Glutamatergic neuron (in vitro differentiated cells): Measurements from ENCODE around the gene FAM72B. TPM values are rescaled to one million over a fixed set of nuclear protein-coding genes. Genes with fewer than 3 reads are reported as not detected.
"Not testable (repeated sequence)": the region's sequence is repeated elsewhere in the genome, so short reads cannot be mapped to it uniquely, and the experiment has no call there.

Source experiments
- DNase-seq: peaks from one replicate; pipeline ENCODE4 v3.0.0; 2022
- H3K27ac Mint-ChIP-seq: one replicate; pipeline ENCODE4 v1.8.0; 2020; ENCODE audit warnings: mild to moderate bottlenecking, mixed read lengths, inconsistent platforms; ENCODE audit not compliant: unreplicated experiment
- H3K27me3 Mint-ChIP-seq: one replicate; pipeline ENCODE4 v1.8.0; 2020; ENCODE audit warnings: mild to moderate bottlenecking, moderate library complexity, mixed read lengths, inconsistent platforms; ENCODE audit not compliant: unreplicated experiment
- H3K36me3 Mint-ChIP-seq: one replicate; pipeline ENCODE4 v1.8.0; 2020; ENCODE audit warnings: mild to moderate bottlenecking, mixed read lengths, inconsistent platforms; ENCODE audit not compliant: unreplicated experiment
- H3K4me1 Mint-ChIP-seq: one replicate; pipeline ENCODE4 v1.8.0; 2020; ENCODE audit warnings: mild to moderate bottlenecking, low read depth, mixed read lengths, inconsistent platforms; ENCODE audit not compliant: unreplicated experiment
- H3K4me3 Mint-ChIP-seq: one replicate; pipeline ENCODE4 v1.8.0; 2020; ENCODE audit warnings: mild to moderate bottlenecking, mixed read lengths, inconsistent platforms; ENCODE audit not compliant: unreplicated experiment
- H3K9me3 Mint-ChIP-seq: one replicate; pipeline ENCODE4 v1.8.0; 2020; ENCODE audit warnings: mild to moderate bottlenecking, moderate library complexity, mixed read lengths, inconsistent platforms; ENCODE audit not compliant: unreplicated experiment
- total RNA-seq: library from RNA; stranded (reverse); fragmentation: NEBNext Ultra II Directional; extraction: Animal tissue kit (Norgen Biotek cat#: 25700); gene quantifications from one replicate; pipeline ENCODE4 v1.2.1, GENCODE V29; 2021; ENCODE audit not compliant: unreplicated experiment

FAM72B gene
- total RNA-seq, 1 donor from 2014 or later = 2.1 TPM

DNA sequence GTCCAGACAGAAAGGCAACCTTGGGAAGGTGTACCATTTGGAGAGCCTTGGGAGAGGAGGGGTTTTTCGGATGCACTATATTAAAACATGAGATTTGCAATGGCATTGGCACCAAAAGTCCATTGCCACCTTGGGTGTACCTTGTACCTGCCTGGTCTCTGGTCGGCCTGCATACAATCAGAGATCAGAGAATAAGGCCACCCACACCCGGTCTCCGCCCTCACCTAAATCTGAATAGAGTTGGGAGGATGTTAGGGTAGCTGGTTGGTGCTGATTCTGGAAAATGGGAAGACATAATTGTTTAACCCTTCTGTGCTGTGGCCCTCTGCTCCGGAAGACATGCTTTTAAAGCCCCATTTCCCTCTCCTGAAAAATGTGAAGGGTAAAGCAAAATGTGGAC, 3.8 kb upstream of the FAM72B start:
- H3K9me3 Mint-ChIP-seq, H3K27me3 Mint-ChIP-seq, DNase-seq, H3K4me1 Mint-ChIP-seq, H3K36me3 Mint-ChIP-seq: not testable (repeated sequence)
- peak overlapping the region; percentile 83 for H3K4me3 Mint-ChIP-seq
- peak overlapping the region; percentile 62 for H3K27ac Mint-ChIP-seq

DNA sequence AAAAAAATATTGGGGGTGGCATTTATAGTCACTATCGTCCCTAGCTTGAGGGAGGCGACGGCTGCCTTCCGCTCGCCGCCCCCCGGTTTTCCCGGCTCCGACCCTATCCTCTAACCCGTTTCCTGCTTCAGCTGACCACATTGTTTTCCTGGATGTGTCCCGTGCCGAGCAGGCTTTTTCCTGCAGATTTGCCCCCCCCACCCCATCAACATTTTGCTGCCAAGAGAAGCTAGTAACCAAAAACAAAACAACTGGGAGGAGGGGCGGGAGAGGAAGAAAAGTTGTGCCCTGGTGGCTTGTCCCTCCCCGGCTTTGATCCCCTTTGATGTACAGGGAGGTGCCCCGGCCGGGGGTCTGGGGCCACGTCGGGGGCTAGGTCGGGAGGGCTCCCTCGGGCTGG, 2.1 kb upstream of the FAM72B start:
- not testable (repeated sequence) for H3K27me3 Mint-ChIP-seq
- peak overlapping the region; percentile 81 for H3K4me3 Mint-ChIP-seq

DNA sequence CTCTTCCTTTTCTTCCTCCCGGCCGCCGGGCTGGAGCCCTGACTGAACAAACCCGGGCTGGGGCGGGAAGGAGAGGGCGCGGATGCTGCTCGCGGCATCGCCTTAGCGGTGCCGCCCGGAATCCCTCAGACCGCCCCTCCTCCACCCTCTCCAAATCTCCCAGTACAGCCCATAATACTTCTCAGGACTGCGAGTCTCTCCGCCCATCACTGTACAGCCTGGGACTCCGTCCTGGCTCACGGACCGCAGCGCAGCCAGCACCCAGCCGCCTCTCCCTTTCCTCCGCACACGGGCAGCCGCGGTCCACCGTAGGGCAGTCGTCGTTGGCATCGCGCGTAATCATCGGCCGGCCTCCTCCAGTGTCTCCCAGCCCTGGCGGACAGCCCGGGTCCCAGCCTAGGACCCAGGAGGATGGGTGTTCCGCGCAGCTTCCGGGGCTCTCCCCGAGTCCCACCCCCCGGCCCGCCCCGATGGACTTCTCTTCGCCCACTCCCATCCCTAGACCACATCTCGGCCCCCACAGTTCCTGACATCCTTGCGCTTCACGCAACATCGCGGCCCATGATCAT, 1.1 kb upstream of the FAM72B start:
- not testable (repeated sequence) for H3K27me3 Mint-ChIP-seq, H3K4me1 Mint-ChIP-seq, H3K27ac Mint-ChIP-seq, H3K36me3 Mint-ChIP-seq, H3K9me3 Mint-ChIP-seq
- DNase-seq = peak; percentile 12
- peak overlapping the region; percentile 83 for H3K4me3 Mint-ChIP-seq

More for the DNA sequence above, 2.1 kb upstream of the FAM72B start:
- not testable (repeated sequence) for H3K9me3 Mint-ChIP-seq, H3K27ac Mint-ChIP-seq, H3K36me3 Mint-ChIP-seq, DNase-seq, H3K4me1 Mint-ChIP-seq

DNA sequence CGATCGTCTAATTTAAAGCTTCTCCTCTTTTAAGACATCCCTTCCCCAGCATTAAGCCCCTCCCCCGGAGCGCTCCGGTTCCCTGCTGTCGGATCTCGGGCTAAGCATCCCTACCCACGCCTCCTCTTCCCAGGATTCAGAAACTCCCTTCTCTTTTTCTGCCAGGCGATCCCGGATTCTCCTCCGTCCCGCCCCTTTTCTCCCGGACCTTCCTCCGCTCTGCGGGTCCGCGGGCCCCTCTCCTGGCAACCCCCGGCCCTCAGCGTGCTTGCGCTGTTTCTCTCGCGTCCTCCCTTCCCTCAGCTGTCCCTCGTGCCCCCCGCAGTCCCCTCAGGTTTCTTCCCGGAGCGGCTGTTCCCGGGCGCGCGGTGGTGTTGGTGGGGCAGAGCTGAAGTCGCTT, 273 bp downstream of the FAM72B start:
- not testable (repeated sequence) for H3K27ac Mint-ChIP-seq, H3K27me3 Mint-ChIP-seq, H3K9me3 Mint-ChIP-seq, H3K36me3 Mint-ChIP-seq, H3K4me1 Mint-ChIP-seq
- peak; percentile 11 for DNase-seq
- peak overlapping the region; percentile 59 for H3K4me3 Mint-ChIP-seq

DNA sequence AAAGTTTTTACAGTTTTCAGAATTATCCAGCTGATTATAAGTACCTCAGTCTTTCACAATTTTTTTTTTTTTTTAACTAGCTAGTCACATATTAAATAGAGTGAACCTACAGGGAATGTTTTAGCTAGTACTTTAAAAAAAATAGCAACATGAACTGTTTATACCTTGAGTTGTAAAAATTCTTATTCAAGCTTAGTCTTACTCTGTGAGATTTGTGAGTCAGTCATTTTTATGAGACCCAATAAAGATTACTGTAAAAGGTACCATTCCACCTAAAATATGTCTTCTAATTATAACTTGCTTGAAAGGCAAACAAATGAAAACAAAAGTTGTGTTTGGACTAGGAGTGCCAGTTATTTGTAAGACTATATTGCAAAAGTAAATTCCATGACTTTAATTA, 5.9 kb downstream of the FAM72B start:
- not testable (repeated sequence) for H3K27ac Mint-ChIP-seq, DNase-seq, H3K4me1 Mint-ChIP-seq, H3K27me3 Mint-ChIP-seq, H3K4me3 Mint-ChIP-seq, H3K36me3 Mint-ChIP-seq, H3K9me3 Mint-ChIP-seq

DNA sequence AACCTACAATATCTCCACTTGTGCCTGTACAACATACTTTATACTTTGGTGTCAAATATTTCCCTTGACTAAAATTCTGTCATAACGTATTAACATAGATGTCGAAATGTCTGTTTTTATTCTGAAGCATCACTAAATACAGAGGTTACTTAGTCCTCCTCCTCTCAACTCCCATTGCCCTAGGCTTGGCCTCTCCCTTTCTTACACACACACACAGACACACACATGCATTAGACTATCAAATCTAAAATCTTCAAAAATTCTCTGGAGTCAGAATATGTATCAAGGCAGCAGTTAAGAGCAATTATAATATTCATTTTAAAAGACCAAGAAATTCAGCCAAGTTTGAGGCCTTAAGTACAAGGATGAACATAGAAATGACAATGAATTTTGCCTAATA, 7.5 kb downstream of the FAM72B start:
- not testable (repeated sequence) for DNase-seq, H3K36me3 Mint-ChIP-seq, H3K27ac Mint-ChIP-seq, H3K4me3 Mint-ChIP-seq, H3K9me3 Mint-ChIP-seq, H3K4me1 Mint-ChIP-seq, H3K27me3 Mint-ChIP-seq

DNA sequence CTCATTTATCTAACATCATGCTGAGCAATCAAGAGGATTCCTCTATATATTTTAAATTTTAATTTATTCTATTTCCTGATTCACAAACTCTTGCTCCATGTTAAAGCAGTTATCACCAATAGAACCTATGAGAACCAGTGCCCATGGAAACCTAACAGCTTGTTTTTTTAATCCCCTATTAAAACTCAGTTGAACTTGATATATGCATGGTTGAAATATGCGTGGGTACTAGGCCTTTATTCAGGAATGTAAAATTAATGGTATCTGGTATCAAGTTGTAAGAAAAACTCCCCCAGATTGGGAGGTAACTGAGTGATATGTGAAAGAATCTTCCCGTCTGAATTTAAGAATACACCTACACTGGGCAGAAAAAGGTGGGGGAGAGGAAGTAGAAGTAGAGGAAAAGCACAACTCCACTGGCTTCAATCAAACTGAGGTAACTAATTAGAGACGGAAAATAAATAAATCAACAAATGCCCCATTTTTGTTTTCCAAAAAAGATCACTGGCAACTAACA, 15.9 kb downstream of the FAM72B start:
- not testable (repeated sequence) for H3K27me3 Mint-ChIP-seq, H3K9me3 Mint-ChIP-seq, H3K36me3 Mint-ChIP-seq, H3K4me1 Mint-ChIP-seq, DNase-seq, H3K4me3 Mint-ChIP-seq, H3K27ac Mint-ChIP-seq

DNA sequence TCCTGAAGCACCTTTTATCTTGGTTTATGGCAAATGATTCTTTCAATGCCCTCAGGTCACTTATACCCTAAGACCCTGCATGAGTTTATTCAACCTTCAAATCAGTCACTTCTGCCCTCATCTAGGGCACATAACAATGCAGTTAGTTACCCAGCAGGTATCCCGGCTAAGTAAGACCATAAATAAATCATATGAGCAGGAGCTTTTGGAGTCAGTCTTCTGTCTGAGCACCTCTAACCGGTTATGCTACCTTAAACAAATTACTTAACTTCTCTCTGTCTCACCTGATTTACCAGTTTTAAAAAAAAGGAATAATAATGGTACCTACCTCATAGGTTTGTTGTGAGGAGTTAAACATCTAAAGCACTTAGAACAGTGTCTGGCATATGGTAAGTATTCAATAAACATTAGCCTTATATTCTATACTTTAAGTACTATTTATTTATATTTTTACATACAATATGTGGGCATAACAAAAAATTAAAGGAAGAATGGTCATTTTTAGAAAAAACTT, 16.9 kb downstream of the FAM72B start:
- H3K9me3 Mint-ChIP-seq, H3K27me3 Mint-ChIP-seq, H3K27ac Mint-ChIP-seq, H3K4me3 Mint-ChIP-seq, H3K36me3 Mint-ChIP-seq, H3K4me1 Mint-ChIP-seq, DNase-seq: not testable (repeated sequence)

DNA sequence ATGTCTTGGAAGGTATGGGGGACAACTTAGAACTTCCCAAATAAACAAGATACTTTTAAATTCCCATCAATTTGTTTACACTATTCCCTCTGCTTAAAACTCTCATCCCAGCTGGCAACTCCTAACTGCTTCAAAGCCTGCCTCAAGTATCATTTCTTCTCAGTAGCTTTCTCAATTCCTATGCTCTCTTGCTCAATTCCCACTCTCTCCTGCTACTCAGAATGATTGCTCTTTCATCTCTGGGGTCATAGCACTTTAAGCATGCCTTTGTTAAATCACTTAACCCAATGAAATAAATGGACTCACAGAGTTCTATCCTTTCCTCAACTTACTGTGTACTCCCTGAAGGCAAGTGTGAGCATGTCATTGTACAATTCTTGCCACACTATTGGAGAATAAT, 18.8 kb downstream of the FAM72B start:
- DNase-seq, H3K27ac Mint-ChIP-seq, H3K36me3 Mint-ChIP-seq: not testable (repeated sequence)

DNA sequence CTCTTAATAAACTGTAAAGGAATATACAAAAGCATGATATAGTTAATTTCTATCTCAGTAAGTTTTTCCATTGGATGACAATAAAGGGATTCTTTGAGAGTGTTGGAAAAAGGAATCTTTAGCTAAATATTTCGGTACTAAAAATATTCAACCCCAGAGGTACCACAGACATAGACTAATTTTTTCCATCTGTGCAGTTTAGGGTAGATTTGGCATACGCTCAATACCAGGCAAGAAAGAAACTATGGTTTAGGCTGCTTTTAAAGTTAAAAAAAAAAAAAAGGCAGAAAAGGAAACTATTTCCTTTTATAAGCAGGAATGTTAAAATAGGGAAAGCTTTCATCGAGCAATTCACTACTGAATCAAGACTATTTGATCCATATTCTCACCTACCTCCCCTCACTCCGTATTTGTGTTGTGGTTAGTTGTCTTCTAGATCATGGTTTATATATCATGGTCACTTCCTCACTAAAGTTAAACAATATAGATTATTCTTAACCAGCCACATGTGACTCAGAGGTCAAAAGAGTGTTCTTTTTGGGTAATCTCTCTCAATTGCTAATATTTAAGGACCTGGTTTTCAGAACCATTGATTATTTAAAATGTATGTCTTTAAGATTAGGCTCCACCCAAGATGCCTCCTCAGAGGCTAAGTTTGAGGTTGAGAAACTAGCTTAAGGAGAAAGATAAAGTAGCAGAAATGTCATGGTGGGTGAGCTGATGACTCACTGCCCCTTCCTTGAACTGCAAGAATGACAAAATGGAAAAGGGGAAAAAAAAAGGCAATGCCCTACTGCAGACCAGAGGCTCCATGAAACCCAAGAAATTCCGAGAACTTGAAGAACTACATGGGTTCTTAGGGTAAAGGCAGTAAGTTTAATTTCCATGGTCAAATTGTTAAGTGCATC, 20.0 kb downstream of the FAM72B start:
- not testable (repeated sequence) for H3K27ac Mint-ChIP-seq, H3K4me1 Mint-ChIP-seq, H3K36me3 Mint-ChIP-seq, H3K27me3 Mint-ChIP-seq, DNase-seq, H3K4me3 Mint-ChIP-seq, H3K9me3 Mint-ChIP-seq

More for the DNA sequence above, 18.8 kb downstream of the FAM72B start:
- H3K4me3 Mint-ChIP-seq, H3K9me3 Mint-ChIP-seq, H3K4me1 Mint-ChIP-seq, H3K27me3 Mint-ChIP-seq: not testable (repeated sequence)

DNA sequence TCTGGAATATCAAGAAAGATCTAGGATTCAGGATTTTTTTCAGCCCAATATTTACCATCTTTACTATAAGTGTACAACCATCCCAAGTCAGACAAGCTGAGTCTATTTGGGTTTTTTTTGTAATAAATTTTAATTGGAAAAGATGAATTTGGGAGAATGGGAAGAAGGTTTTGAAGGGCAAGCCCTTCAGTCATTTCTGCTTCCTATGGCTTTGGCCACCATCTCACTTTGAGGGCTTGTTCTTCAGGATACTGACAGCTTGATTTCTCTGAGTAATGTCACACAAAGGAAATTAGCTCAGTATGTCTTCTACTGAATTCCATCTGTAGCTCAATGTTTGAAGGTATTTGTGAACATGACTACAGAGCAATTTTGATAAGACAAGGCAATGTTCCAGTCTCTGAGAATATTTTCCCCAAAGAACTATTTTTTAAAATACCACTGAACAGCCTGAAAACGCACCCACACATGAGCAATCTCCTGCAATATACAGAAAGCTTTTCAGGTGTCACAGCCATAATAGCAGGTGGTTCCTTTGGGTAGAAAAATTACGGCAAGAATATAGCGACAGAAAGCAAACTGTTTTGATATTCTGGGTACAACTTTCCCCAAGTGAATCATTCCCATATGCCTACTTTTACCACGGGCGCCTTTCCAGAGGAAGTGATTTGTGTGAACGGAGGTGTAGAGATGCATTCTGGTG, 22.8 kb downstream of the FAM72B start:
- H3K4me3 Mint-ChIP-seq, H3K27me3 Mint-ChIP-seq, H3K9me3 Mint-ChIP-seq, H3K27ac Mint-ChIP-seq, DNase-seq, H3K4me1 Mint-ChIP-seq, H3K36me3 Mint-ChIP-seq: not testable (repeated sequence)

DNA sequence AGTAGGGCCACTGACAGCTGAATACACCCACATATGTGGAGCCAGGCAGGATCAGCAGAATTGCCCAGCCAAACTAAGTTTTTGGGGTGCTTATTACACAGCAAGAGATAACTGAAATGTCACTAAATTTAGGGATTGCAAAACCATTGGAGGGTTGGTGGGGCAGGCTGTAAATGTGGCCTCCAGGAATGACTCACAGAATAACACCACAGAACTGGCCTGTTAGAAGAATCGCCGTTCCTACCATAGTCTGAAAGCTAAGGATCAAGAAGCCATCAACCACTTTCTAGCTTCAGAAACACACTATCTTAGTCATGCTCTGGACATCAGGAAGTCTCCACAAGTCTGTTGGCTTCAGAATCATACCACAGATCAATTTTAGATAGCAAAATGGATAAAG, 24.0 kb downstream of the FAM72B start:
- not testable (repeated sequence) for H3K27ac Mint-ChIP-seq, H3K36me3 Mint-ChIP-seq, H3K4me3 Mint-ChIP-seq, H3K9me3 Mint-ChIP-seq, H3K4me1 Mint-ChIP-seq, H3K27me3 Mint-ChIP-seq, DNase-seq
